HL-60 (cell line): ENCODE data around the gene SUGP2.

Experiments used
- DNase-seq, 2 experiments: peaks; one replicate each; pipeline ENCODE4 v3.0.0-alpha.2; 2010 to 2020; ENCODE audit warnings: low read depth in 1 of 2, low spot score in 1 of 2
- H3K27ac ChIP-seq: fragments of 250-450 bp; sonication (Bioruptor Pico); replicated peaks from 2 replicates; pipeline ENCODE4 v1.5.1; 2020; ENCODE audit warnings: mild to moderate bottlenecking, moderate library complexity
- H3K27me3 ChIP-seq: fragments of 250-450 bp; sonication (Bioruptor Pico); 2 replicates; pipeline ENCODE4 v1.5.1; 2021; ENCODE audit warnings: mild to moderate bottlenecking, moderate library complexity; ENCODE audit not compliant: insufficient read depth, poor library complexity, severe bottlenecking
- H3K4me3 ChIP-seq: replicated peaks from 2 replicates; pipeline ENCODE4 v1.5.1; 2011; ENCODE audit warnings: mild to moderate bottlenecking, control low read depth, low read length; ENCODE audit not compliant: insufficient read depth
- GABPA ChIP-seq: IDR thresholded peaks from 2 replicates; pipeline ENCODE4 v1.6.1; 2012; ENCODE audit warnings: low read depth
- POLR2AphosphoS5 ChIP-seq: IDR thresholded peaks from 2 replicates; pipeline ENCODE4 v1.6.1; 2012; ENCODE audit warnings: low read depth
- SPI1 ChIP-seq: IDR thresholded peaks from 2 replicates; pipeline ENCODE4 v1.6.1; 2012; ENCODE audit warnings: low read depth, mild to moderate bottlenecking, borderline replicate concordance
- TF ChIP-seq, protein P1 (sequence below): IDR thresholded peaks from one replicate; pipeline ENCODE4 v1.5.1; 2011; ENCODE audit warnings: low read length, control low read depth, inconsistent platforms; ENCODE audit not compliant: insufficient read depth
- TF ChIP-seq, protein P2 (sequence below): IDR thresholded peaks from 2 replicates; pipeline ENCODE4 v1.6.1; 2012; ENCODE audit warnings: low read depth; ENCODE audit not compliant: insufficient replicate concordance

The SUGP2 gene

DNA sequence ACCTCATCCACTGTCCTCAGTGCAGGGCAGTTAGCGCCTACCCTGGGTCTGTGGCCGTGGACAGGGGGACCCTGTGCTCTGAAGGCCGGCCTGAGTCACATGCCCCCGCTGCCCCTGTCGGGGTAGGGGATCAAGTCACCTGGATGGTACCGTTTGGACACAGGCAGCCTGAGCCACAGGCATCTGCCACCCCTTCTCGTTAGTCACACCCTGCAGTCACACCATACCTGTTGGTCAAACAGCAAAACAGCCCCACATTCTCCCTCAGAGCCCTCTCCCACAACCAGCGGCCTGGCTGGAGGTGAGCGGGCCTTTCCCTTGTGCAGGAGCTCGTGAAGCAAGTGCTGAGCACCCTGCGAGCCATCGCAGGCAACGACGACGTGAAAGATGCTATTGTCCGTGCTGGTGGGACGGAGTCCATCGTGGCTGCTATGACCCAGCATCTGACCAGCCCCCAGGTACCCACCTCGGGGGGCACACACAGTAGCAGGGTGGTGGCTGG is 21.7 kb upstream of the SUGP2 start:
- DNase-seq, result no peak

DNA sequence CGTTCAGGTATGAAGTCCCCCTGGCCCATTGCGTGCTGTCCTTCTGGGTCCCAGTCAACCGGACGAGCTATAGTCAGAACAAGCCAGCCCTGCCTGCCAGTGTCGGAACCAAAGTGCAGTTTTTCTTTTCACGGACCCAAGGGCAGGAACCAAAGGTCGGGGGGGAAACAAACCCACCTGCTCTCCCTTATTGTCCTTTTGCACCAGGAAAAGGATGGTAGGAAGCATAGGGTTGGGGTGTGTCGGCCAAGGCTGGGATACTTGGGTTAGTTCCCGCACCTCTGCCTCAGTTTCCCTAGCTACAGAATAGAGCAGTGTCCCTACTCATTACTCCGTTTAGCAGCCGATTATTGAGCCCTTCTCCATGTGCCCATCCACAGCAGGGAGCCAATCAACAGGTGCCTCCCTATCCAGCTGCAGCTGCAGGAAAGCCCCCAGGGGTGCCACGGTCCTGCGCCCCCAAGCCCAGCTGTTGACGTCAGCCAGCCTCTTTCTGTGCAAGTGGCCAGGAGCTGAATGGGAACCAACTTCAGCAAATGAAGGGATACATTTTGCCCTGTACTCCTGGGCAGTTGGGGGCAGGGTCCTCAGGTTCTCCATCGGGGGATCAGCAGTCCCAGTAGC is 21.1 kb upstream of the SUGP2 start:
- no peak for DNase-seq
- Histone ChIP-seq H3K27ac (no peak overlapping the region), H3K27me3 (no peaks in the 10 kb centered on the region), H3K4me3 (no peak overlapping the region)
- TF ChIP-seq GABPA, result no peak

More for the DNA sequence above, 21.7 kb upstream of the SUGP2 start:
- H3K27me3 ChIP-seq, result no peaks in the 10 kb centered on the region
- no peak overlapping the region for H3K4me3 ChIP-seq
- TF ChIP-seq, protein P1, sequence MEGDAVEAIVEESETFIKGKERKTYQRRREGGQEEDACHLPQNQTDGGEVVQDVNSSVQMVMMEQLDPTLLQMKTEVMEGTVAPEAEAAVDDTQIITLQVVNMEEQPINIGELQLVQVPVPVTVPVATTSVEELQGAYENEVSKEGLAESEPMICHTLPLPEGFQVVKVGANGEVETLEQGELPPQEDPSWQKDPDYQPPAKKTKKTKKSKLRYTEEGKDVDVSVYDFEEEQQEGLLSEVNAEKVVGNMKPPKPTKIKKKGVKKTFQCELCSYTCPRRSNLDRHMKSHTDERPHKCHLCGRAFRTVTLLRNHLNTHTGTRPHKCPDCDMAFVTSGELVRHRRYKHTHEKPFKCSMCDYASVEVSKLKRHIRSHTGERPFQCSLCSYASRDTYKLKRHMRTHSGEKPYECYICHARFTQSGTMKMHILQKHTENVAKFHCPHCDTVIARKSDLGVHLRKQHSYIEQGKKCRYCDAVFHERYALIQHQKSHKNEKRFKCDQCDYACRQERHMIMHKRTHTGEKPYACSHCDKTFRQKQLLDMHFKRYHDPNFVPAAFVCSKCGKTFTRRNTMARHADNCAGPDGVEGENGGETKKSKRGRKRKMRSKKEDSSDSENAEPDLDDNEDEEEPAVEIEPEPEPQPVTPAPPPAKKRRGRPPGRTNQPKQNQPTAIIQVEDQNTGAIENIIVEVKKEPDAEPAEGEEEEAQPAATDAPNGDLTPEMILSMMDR, result no peak
- no peak for TF ChIP-seq GABPA
- no peak for TF ChIP-seq POLR2AphosphoS5
- no peak for TF ChIP-seq SPI1
- TF ChIP-seq, protein P2, sequence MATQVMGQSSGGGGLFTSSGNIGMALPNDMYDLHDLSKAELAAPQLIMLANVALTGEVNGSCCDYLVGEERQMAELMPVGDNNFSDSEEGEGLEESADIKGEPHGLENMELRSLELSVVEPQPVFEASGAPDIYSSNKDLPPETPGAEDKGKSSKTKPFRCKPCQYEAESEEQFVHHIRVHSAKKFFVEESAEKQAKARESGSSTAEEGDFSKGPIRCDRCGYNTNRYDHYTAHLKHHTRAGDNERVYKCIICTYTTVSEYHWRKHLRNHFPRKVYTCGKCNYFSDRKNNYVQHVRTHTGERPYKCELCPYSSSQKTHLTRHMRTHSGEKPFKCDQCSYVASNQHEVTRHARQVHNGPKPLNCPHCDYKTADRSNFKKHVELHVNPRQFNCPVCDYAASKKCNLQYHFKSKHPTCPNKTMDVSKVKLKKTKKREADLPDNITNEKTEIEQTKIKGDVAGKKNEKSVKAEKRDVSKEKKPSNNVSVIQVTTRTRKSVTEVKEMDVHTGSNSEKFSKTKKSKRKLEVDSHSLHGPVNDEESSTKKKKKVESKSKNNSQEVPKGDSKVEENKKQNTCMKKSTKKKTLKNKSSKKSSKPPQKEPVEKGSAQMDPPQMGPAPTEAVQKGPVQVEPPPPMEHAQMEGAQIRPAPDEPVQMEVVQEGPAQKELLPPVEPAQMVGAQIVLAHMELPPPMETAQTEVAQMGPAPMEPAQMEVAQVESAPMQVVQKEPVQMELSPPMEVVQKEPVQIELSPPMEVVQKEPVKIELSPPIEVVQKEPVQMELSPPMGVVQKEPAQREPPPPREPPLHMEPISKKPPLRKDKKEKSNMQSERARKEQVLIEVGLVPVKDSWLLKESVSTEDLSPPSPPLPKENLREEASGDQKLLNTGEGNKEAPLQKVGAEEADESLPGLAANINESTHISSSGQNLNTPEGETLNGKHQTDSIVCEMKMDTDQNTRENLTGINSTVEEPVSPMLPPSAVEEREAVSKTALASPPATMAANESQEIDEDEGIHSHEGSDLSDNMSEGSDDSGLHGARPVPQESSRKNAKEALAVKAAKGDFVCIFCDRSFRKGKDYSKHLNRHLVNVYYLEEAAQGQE, result no peak
- H3K27ac ChIP-seq, result no peak overlapping the region

DNA sequence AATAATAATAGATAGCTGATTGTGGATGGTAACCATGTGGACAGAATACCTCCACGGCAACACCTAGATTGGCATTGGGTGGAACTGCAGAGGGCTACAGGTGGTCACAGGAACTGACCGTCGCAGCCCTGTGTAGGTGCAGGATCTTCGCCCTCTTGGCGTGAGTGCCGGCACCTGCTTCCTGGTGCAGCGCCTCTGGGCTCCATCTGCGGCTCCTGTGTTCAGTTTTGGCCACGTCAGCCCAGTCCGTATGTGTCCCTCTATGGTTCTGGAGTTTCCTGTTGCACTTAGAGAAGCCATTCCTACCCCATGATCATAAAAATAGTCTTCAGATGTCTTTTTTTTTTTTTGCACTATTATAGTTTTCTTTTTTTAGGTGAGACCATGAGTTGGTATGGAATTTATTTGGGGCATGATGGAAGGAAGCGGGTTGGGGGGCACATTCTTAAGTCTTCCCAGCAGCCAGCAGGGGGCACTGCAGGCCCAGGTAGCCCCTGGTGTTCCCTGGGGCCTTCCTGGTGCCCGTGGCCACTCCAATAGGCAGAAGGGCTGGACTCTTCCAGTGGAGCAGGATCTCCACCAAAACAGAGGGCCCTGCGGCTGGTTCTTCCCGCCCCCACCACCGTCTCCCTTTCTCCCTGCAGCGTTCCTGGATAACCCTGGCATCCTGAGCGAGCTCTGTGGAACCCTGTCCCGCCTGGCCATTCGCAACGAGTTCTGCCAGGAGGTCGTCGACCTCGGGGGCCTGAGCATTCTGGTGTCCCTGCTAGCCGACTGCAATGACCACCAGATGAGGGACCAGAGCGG is 20.4 kb upstream of the SUGP2 start:
- no peak for TF ChIP-seq SPI1
- TF ChIP-seq, protein P1, result peak; percentile 25
- peak in 1 of 2 experiments; percentile 28 for DNase-seq
- no peaks in the 10 kb centered on the region for H3K27me3 ChIP-seq
- no peak overlapping the region for H3K4me3 ChIP-seq
- H3K27ac ChIP-seq, result no peak overlapping the region

DNA sequence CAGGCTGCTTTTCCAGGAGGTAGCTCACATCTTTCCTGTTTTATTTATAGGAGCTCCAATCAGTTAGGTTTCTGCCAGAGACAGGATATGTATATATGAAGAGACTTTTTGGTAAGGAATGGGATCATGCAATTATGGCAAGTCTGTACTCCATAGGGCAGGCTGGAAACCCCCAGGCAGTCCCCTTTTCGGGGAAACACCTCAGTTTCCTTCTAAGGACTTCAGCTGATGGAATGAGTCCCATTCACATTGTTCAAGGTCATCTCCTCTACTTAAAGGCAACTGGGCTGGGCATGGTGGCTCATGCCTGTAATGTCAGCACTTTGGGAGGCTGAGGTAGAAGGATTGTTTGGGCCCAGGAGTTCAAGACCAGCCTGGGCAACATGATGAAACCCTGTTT is 19.6 kb upstream of the SUGP2 start:
- Histone ChIP-seq H3K27me3 (no peaks in the 10 kb centered on the region), H3K4me3 (no peak overlapping the region), H3K27ac (no peak overlapping the region)
- DNase-seq, result no peak
- TF ChIP-seq GABPA, result no peak
- TF ChIP-seq SPI1, result no peak
- TF ChIP-seq, protein P1, result no peak
- TF ChIP-seq POLR2AphosphoS5, result no peak
- TF ChIP-seq, protein P2, result no peak
